Smooth muscle cell (in vitro differentiated cells): ENCODE data around the gene CCNY. TPM values are rescaled to one million over a fixed set of nuclear protein-coding genes. Genes with fewer than 3 reads are reported as not detected.

Source experiments
- polyA plus RNA-seq: library from polyadenylated mRNA; unstranded; fragments of >200 nt; fragmentation: Nextera tagmentation; extraction: Ambion mirVana; gene quantifications from 2 replicates; pipeline ENCODE4 v1.2.1, GENCODE V29; 2016
- total RNA-seq: library from RNA; depleted of rRNA; stranded (reverse); fragments of >200 nt; gene quantifications from 2 replicates; pipeline ENCODE4 v1.2.3, GENCODE V29; 2014

CCNY gene
- total and polyA plus RNA-seq, 2 experiments from 2014 or later = 46.9 to 57.5 TPM

Other genes starting within 250 kb of the CCNY start
- 38.7 and 52.5 TPM in 2 replicates for gene CUL2, start 246.2 kb upstream of the CCNY start, total RNA-seq
- gene CUL2, start 246.2 kb upstream of the CCNY start, polyA plus RNA-seq = 35.9 and 39.6 TPM in 2 replicates
- 49.3 and 102 TPM in 2 replicates for gene CREM, start 209.7 kb upstream of the CCNY start, total RNA-seq
- 45.9 and 46.4 TPM in 2 replicates for gene CREM, start 209.7 kb upstream of the CCNY start, polyA plus RNA-seq